B cell (primary cell): ENCODE data around the gene DOP1B.

Source experiments
- CTCF ChIP-seq: fragments of 200-600 bp; IDR thresholded peaks from one replicate; pipeline ENCODE4 v1.8.0; 2022; ENCODE audit warnings: antibody characterized with exemption, mild to moderate bottlenecking
- EZH2 ChIP-seq: IDR thresholded peaks from 2 replicates; pipeline ENCODE4 v1.6.1; 2012; ENCODE audit warnings: borderline replicate concordance, low read depth, mild to moderate bottlenecking, moderate library complexity, low read length; ENCODE audit not compliant: insufficient read depth, poor library complexity, severe bottlenecking

- TF ChIP-seq CTCF = no peak
- TF ChIP-seq EZH2 = no peak
These were observed 19.3 kb downstream of the DOP1B start for GRCh38 chr21:36175771-36176565.
